Prostate gland (tissue), 2 donors: Measurements from ENCODE around the gene ZNF277.

ENCODE experiments used
- CTCF ChIP-seq, 4 experiments: fragments of 200-600 bp in 2 of 4; fragments of 450-650 bp in 2 of 4; sonication (generic) in 2 of 4; IDR thresholded peaks; 1 replicate in 3 of 4; 2 replicates in 1 of 4; pipeline ENCODE4 v1.5.1; 2016 to 2019; ENCODE audit warnings: antibody characterized with exemption in 4 of 4, mild to moderate bottlenecking in 2 of 4, moderate library complexity in 2 of 4
- POLR2A ChIP-seq: fragments of 450-650 bp; IDR thresholded peaks from one replicate; pipeline ENCODE4 v1.6.1; 2016; ENCODE audit warnings: antibody characterized with exemption, mild to moderate bottlenecking
- POLR2AphosphoS5 ChIP-seq: sonication (generic); formaldehyde crosslinking; IDR thresholded peaks from one replicate; pipeline ENCODE4 v1.6.1; 2017; ENCODE audit warnings: antibody characterized with exemption

GRCh38 chr7:112192236-112193154 lies 14.0 kb upstream of the ZNF277 start:
- no peak for TF ChIP-seq POLR2A
- no peak for TF ChIP-seq CTCF (IDR thresholded peaks at IDR 0.05)
- TF ChIP-seq POLR2AphosphoS5, result no peak
